PC-3 (cell line): ENCODE measurements around the gene PLEKHA5. TPM values are rescaled to one million over a fixed set of nuclear protein-coding genes. Genes with fewer than 3 reads are reported as not detected.

Experiments
- ATAC-seq: fragments of 200-7000 bp; cut with Tn5 transposase; 2 replicates; pipeline ENCODE4 v1.9.1; 2020; ENCODE audit warnings: mild to moderate bottlenecking, moderate library complexity
- BruUV-seq: library from RNA; stranded (reverse); fragments of 400-500 nt; replicated peaks from 2 replicates; lab custom pipeline; 2021; lab: Mats Ljungman, UMichigan
- CTCF ChIA-PET: fragments of 300-600 bp; sonication (Branson Sonifier 250); formaldehyde crosslinking; loops from one replicate; lab custom pipeline; 2022; ENCODE audit warnings: antibody characterized with exemption; lab: Charles Lee
- POLR2A ChIA-PET: fragments of 300-600 bp; sonication (Branson Sonifier 250); formaldehyde crosslinking; loops from one replicate; lab custom pipeline; 2022; ENCODE audit warnings: antibody characterized with exemption; ENCODE audit not compliant: unreplicated experiment; lab: Charles Lee
- DNase-seq: peaks from one replicate; pipeline ENCODE4 v3.0.0-alpha.2; 2015
- H2AFZ ChIP-seq: fragments of 300-600 bp; sonication (generic); 2 replicates; pipeline ENCODE4 v1.6.0; 2016; ENCODE audit warnings: antibody characterized with exemption, low read length
- H3F3A ChIP-seq: fragments of 300-600 bp; sonication (generic); one replicate; pipeline ENCODE4 v1.6.0; 2017; ENCODE audit warnings: antibody characterized with exemption, low read length, control low read depth, mild to moderate bottlenecking; ENCODE audit not compliant: unreplicated experiment
- H3K27ac ChIP-seq: fragments of 300-600 bp; sonication (generic); 2 replicates; pipeline ENCODE4 v1.5.1; 2016; ENCODE audit warnings: mild to moderate bottlenecking, low read length
- H3K27me3 ChIP-seq: fragments of 300-600 bp; sonication (generic); 2 replicates; pipeline ENCODE4 v1.6.1; 2016; ENCODE audit warnings: low read length, mixed read lengths
- H3K36me3 ChIP-seq: fragments of 300-600 bp; sonication (generic); 2 replicates; pipeline ENCODE4 v1.6.1; 2016; ENCODE audit warnings: low read depth, mixed run types, low read length, mixed read lengths
- H3K4me1 ChIP-seq: fragments of 300-600 bp; sonication (generic); 2 replicates; pipeline ENCODE4 v1.5.1; 2016; ENCODE audit warnings: low read length; ENCODE audit not compliant: insufficient read depth
- H3K4me2 ChIP-seq: fragments of 300-600 bp; sonication (generic); 2 replicates; pipeline ENCODE4 v1.6.0; 2016; ENCODE audit warnings: low read length
- H3K4me3 ChIP-seq: fragments of 300-600 bp; sonication (generic); 2 replicates; pipeline ENCODE4 v1.5.1; 2016; ENCODE audit warnings: mild to moderate bottlenecking, low read length, mixed read lengths
- H3K79me2 ChIP-seq: fragments of 300-600 bp; sonication (generic); 2 replicates; pipeline ENCODE4 v1.6.1; 2017; ENCODE audit warnings: low read length, mixed read lengths
- H3K9ac ChIP-seq: fragments of 300-600 bp; sonication (generic); 2 replicates; pipeline ENCODE4 v1.6.0; 2016; ENCODE audit warnings: mild to moderate bottlenecking, low read length
- H3K9me2 ChIP-seq: fragments of 300-600 bp; sonication (generic); replicated peaks from 2 replicates; pipeline ENCODE4 v1.6.1; 2016; ENCODE audit warnings: mixed run types, low read length, mixed read lengths
- H3K9me3 ChIP-seq: fragments of 300-600 bp; sonication (generic); 2 replicates; pipeline ENCODE4 v1.6.1; 2016; ENCODE audit warnings: low read length, mixed read lengths
- H4K20me1 ChIP-seq: fragments of 300-600 bp; sonication (generic); 2 replicates; pipeline ENCODE4 v1.6.1; 2016; ENCODE audit warnings: low read length, mixed read lengths
- EZH2 ChIP-seq: fragments of 300-600 bp; sonication (generic); IDR thresholded peaks from one replicate; pipeline ENCODE4 v1.6.1; 2017; ENCODE audit warnings: antibody characterized with exemption, mild to moderate bottlenecking, low read length; ENCODE audit not compliant: unreplicated experiment
- EZH2phosphoT487 ChIP-seq: fragments of 300-600 bp; sonication (generic); IDR thresholded peaks from 2 replicates; pipeline ENCODE4 v1.6.1; 2018; ENCODE audit warnings: mild to moderate bottlenecking, antibody characterized with exemption, low read length, borderline replicate concordance
- intact Hi-C: fragments of 100-400 bp; cut with micrococcal nuclease; formaldehyde crosslinking; loops from 2 replicates; pipeline ENCODE4 v1.9.0; 2023
- total RNA-seq: library from RNA; depleted of rRNA; stranded (reverse); fragments of >200 nt; gene quantifications from 2 replicates; pipeline ENCODE4 v1.2.3, GENCODE V29; 2014
- TF ChIP-seq, protein P1 (sequence below): fragments of 300-600 bp; sonication (generic); conservative IDR thresholded peaks from 2 replicates; pipeline ENCODE4 v1.5.1; 2017; ENCODE audit warnings: antibody characterized with exemption, low read depth, mild to moderate bottlenecking, low read length

Gene PLEKHA5
- total RNA-seq, 1 experiment from 2014 or later = 16.7 TPM

GRCh38 chr12:19402211-19402610, 272.7 kb downstream of the PLEKHA5 start:
- ATAC-seq = no peak
- H3K36me3 ChIP-seq = no peaks in the 10 kb centered on the region
- TF ChIP-seq, protein P1, sequence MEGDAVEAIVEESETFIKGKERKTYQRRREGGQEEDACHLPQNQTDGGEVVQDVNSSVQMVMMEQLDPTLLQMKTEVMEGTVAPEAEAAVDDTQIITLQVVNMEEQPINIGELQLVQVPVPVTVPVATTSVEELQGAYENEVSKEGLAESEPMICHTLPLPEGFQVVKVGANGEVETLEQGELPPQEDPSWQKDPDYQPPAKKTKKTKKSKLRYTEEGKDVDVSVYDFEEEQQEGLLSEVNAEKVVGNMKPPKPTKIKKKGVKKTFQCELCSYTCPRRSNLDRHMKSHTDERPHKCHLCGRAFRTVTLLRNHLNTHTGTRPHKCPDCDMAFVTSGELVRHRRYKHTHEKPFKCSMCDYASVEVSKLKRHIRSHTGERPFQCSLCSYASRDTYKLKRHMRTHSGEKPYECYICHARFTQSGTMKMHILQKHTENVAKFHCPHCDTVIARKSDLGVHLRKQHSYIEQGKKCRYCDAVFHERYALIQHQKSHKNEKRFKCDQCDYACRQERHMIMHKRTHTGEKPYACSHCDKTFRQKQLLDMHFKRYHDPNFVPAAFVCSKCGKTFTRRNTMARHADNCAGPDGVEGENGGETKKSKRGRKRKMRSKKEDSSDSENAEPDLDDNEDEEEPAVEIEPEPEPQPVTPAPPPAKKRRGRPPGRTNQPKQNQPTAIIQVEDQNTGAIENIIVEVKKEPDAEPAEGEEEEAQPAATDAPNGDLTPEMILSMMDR = no peak
- TF ChIP-seq EZH2 (no peak), EZH2phosphoT487 (no peak)
- no peak for DNase-seq
- H3K27me3 ChIP-seq = no peaks in the 10 kb centered on the region
- H3K9me2 ChIP-seq = no peaks in the 10 kb centered on the region
- intact Hi-C loops = no loop called here
- H3K4me1 ChIP-seq = no peaks in the 10 kb centered on the region
- ChIA-PET CTCF (no interaction called here), POLR2A (no interaction called here)
- H3K79me2 ChIP-seq = no peaks in the 10 kb centered on the region
- H3F3A ChIP-seq = no peaks in the 10 kb centered on the region
- no peak overlapping the region for H3K9ac ChIP-seq
- BruUV-seq = no TSS peak
- no peaks in the 10 kb centered on the region for H4K20me1 ChIP-seq
- H2AFZ ChIP-seq = no peak overlapping the region
- H3K9me3 ChIP-seq = no peaks in the 10 kb centered on the region
- no peak overlapping the region for H3K4me2 ChIP-seq
- H3K27ac ChIP-seq = no peak overlapping the region
- H3K4me3 ChIP-seq = no peak overlapping the region

DNA sequence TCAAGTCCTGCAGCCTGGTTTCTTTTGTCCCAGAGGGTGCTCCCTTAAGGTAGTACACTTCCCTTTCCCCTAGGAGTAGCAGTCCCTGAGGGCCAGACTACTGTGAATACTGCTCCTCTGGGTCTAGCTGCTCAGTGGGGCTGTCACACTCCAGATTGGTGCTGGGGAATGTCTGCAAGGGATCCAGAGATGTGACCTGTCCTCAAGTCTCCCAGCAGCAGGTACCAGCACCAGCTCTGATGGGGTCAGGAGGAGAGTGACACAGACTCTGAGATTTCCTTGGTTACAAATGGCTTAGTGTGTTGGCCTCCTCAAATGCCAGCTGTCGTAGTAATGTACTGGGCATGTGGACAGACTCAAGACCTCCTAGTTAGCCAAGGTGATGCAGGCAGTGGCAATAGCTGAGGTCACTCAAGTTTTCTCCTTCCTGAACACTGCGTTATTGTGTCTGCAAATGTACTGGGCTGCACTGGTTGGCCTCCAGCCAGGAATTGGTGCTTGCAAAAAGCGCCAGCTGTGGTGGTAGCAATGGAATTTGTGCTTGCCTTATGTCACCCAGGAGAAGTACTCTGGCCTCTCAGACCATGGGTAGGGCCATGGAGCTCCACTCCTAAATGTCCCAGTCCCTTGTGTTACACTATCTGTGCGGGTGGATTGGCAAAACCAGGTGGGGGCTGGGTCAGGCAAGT, 273.4 kb downstream of the PLEKHA5 start:
- no peak for ATAC-seq
- Histone ChIP-seq H3K9me2 (no peaks in the 10 kb centered on the region), H3F3A (no peaks in the 10 kb centered on the region), H4K20me1 (no peaks in the 10 kb centered on the region), H3K9ac (no peak overlapping the region), H3K4me1 (no peaks in the 10 kb centered on the region), H3K27me3 (no peaks in the 10 kb centered on the region), H3K36me3 (no peaks in the 10 kb centered on the region), H2AFZ (no peak overlapping the region), H3K79me2 (no peaks in the 10 kb centered on the region), H3K4me2 (no peak overlapping the region), H3K27ac (no peak overlapping the region), H3K9me3 (no peaks in the 10 kb centered on the region), H3K4me3 (no peak overlapping the region)
- DNase-seq = no peak
- intact Hi-C loops = no loop called here
- CTCF ChIA-PET = no interaction called here
- no TSS peak for BruUV-seq
- POLR2A ChIA-PET = no interaction called here
- TF ChIP-seq EZH2 (no peak), EZH2phosphoT487 (no peak)
- TF ChIP-seq, protein P1 = no peak

DNA sequence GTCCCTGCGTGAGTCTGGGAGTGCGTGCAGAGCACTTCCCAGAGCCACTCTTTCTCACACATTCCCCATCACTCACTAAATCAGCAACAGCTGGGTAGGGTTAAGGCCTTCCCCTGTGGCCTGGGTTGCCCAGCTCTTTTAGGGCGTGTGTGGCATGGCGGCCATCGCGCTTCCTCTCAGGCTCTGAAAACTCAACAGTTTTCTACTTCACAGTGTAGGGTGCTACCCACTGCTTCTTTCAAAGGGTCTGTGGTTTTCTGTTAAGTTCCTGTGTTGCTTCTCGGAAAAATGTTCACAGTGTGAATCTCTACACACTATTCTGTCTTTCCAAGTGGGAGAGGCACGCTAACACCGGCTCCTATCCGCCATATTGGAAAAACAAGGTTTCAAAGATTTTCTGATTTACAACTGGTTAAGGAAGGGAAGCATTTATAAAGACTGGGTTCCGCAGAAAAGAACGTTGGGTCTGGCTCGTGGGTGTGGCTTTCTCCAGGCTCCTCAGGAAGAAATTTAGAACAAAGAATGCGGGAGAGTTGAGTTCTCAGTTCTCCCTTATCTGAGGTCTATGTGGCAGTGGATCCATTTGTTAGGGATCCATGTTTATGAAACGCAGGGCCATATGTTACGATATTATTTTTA, 274.8 kb downstream of the PLEKHA5 start:
- ChIA-PET CTCF (no interaction called here), POLR2A (no interaction called here)
- Histone ChIP-seq H3F3A (no peaks in the 10 kb centered on the region), H3K36me3 (no peaks in the 10 kb centered on the region), H2AFZ (no peak overlapping the region), H3K9me3 (no peaks in the 10 kb centered on the region), H3K27ac (no peak overlapping the region), H3K79me2 (no peaks in the 10 kb centered on the region), H3K4me3 (no peak overlapping the region), H3K9ac (no peak overlapping the region), H4K20me1 (no peaks in the 10 kb centered on the region), H3K4me2 (no peak overlapping the region), H3K4me1 (no peaks in the 10 kb centered on the region), H3K9me2 (no peaks in the 10 kb centered on the region), H3K27me3 (no peaks in the 10 kb centered on the region)
- no peak for ATAC-seq
- no peak for TF ChIP-seq EZH2phosphoT487
- TF ChIP-seq, protein P1 = no peak
- no peak for TF ChIP-seq EZH2
- DNase-seq = no peak
- no TSS peak for BruUV-seq
- intact Hi-C loops = no loop called here
